HUDEP-2 (cell line): ENCODE measurements around the gene TLE4.

Experiments
- DNase-seq, 76 experiments: peaks; one replicate each; lab custom pipeline; 2025; ENCODE audit not compliant: unreplicated experiment in 76 of 76; lab: John Stamatoyannopoulos, UW

Gene TLE4

GRCh38 chr9:79765466-79765865 lies 193.7 kb downstream of the TLE4 start:
- DNase-seq, result no peak

- peak in 1 of 76 experiments; percentile 0 for DNase-seq
These were observed 194.3 kb downstream of the TLE4 start for GRCh38 chr9:79766091-79766490.

- no peak for DNase-seq
These were observed 196.4 kb downstream of the TLE4 start for GRCh38 chr9:79768194-79768593.

- DNase-seq, result no peak
These were observed 197.9 kb downstream of the TLE4 start for GRCh38 chr9:79769476-79770275.

DNA sequence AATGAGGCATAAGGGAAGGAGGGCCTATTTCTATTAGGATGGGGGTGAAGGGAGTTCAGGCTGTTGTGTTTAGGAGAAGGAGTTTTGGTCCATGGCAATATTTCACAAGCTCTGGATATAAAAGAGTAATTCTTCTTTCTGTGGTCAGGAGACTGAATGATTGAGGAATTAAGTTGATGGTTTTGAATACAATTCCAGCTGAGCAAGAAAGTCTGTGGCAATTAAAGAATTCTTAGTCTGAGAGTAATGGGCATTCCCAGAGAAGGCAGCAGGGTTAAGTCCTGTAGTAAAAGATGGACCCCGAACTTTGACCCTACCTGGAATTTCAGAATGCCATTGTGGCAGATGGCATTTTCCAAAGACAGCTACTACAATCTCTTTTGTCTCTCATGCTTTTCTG lies 202.6 kb downstream of the TLE4 start:
- no peak for DNase-seq
